Measurements from ENCODE around the gene TMEM30B. TPM values are rescaled to one million over a fixed set of nuclear protein-coding genes. Genes with fewer than 3 reads are reported as not detected.

TMEM30B gene
- total RNA-seq, 4 donors from 2014 or later, result 6.6 to 128 (median 81.9) TPM

GRCh38 chr14:61326146-61326545 lies 45.0 kb upstream of the TMEM30B start:
- Histone ChIP-seq H3K36me3 (no peaks in the 10 kb centered on the region), H3K9me3 (no peaks in the 10 kb centered on the region), H3K27ac (peak overlapping the region; percentile 50 to 65 (median 62)), H3K27me3 (no peaks in the 10 kb centered on the region), H3K4me1 (no peaks in the 10 kb centered on the region), H3K4me3 (no peak overlapping the region)
- DNase-seq, result no peak
- TF ChIP-seq POLR2A (IDR thresholded peaks at IDR 0.05), result no peak
- TF ChIP-seq, protein P1, sequence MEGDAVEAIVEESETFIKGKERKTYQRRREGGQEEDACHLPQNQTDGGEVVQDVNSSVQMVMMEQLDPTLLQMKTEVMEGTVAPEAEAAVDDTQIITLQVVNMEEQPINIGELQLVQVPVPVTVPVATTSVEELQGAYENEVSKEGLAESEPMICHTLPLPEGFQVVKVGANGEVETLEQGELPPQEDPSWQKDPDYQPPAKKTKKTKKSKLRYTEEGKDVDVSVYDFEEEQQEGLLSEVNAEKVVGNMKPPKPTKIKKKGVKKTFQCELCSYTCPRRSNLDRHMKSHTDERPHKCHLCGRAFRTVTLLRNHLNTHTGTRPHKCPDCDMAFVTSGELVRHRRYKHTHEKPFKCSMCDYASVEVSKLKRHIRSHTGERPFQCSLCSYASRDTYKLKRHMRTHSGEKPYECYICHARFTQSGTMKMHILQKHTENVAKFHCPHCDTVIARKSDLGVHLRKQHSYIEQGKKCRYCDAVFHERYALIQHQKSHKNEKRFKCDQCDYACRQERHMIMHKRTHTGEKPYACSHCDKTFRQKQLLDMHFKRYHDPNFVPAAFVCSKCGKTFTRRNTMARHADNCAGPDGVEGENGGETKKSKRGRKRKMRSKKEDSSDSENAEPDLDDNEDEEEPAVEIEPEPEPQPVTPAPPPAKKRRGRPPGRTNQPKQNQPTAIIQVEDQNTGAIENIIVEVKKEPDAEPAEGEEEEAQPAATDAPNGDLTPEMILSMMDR (IDR thresholded peaks at IDR 0.05), result no peak

GRCh38 chr14:61325166-61325565 lies 44.0 kb upstream of the TMEM30B start:
- H3K9me3 ChIP-seq, result no peaks in the 10 kb centered on the region
- H3K4me3 ChIP-seq, result peak overlapping the region in 1 of 4 donors; percentile 78
- H3K27ac ChIP-seq, result peak overlapping the region in 2 of 4 donors; percentile 19 to 28
- no peak for DNase-seq
- no peaks in the 10 kb centered on the region for H3K36me3 ChIP-seq
- H3K4me1 ChIP-seq, result peaks cover 0 to 6% (median 0%) of the 10 kb centered on the region in 4 donors
- H3K27me3 ChIP-seq, result no peaks in the 10 kb centered on the region
- TF ChIP-seq, protein P1 (IDR thresholded peaks at IDR 0.05), result no peak
- no peak for TF ChIP-seq POLR2A (IDR thresholded peaks at IDR 0.05)

- no peaks in the 10 kb centered on the region for H3K9me3 ChIP-seq
- peaks cover 0 to 6% (median 0%) of the 10 kb centered on the region in 4 donors for H3K4me1 ChIP-seq
- no peaks in the 10 kb centered on the region for H3K36me3 ChIP-seq
- peak overlapping the region; percentile 80 to 94 (median 82) for H3K27ac ChIP-seq
- H3K27me3 ChIP-seq, result no peaks in the 10 kb centered on the region
- TF ChIP-seq POLR2A (IDR thresholded peaks at IDR 0.05), result no peak
- TF ChIP-seq, protein P1 (IDR thresholded peaks at IDR 0.05), result no peak
- peak overlapping the region; percentile 54 to 92 (median 66) for H3K4me3 ChIP-seq
- no peak for DNase-seq
Observed at GRCh38 chr14:61323970-61324369, 42.8 kb upstream of the TMEM30B start.

- peak overlapping the region; percentile 54 to 92 (median 66) for H3K4me3 ChIP-seq
- DNase-seq, result peak in 1 of 3 donors; percentile 59
- H3K9me3 ChIP-seq, result no peaks in the 10 kb centered on the region
- H3K36me3 ChIP-seq, result no peaks in the 10 kb centered on the region
- TF ChIP-seq POLR2A (IDR thresholded peaks at IDR 0.05), result no peak
- TF ChIP-seq, protein P1 (IDR thresholded peaks at IDR 0.05), result no peak
- peak overlapping the region; percentile 80 to 94 (median 82) for H3K27ac ChIP-seq
- H3K27me3 ChIP-seq, result no peaks in the 10 kb centered on the region
- peaks cover 0 to 6% (median 0%) of the 10 kb centered on the region in 4 donors for H3K4me1 ChIP-seq
Observed at GRCh38 chr14:61322799-61323290, 41.7 kb upstream of the TMEM30B start.

DNA sequence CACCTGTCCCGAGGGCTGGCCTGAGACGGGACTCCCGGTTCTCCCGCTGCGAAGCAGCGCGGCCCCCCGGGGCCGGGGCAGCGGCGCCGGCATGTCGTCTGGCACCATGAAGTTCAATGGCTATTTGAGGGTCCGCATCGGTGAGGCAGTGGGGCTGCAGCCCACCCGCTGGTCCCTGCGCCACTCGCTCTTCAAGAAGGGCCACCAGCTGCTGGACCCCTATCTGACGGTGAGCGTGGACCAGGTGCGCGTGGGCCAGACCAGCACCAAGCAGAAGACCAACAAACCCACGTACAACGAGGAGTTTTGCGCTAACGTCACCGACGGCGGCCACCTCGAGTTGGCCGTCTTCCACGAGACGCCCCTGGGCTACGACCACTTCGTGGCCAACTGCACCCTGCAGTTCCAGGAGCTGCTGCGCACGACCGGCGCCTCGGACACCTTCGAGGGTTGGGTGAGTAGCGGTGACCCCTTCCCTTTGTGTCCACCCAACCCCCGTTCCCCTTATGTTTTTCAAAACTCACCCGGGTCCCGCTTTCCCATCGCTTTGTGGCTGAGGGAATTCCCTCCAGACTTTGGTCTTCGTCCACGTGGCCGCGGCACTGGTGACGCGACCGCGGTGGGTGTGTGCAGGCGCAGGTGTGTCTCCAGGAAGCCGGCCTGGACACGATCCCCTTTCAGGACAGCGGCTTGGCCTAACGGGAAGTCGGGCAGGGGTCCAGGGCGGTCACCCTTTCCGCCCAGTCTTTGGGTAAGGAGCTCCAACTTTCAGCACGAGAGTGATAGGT lies 41.1 kb upstream of the TMEM30B start:
- H3K4me3 ChIP-seq, result peak overlapping the region; percentile 54 to 92 (median 66)
- no peaks in the 10 kb centered on the region for H3K36me3 ChIP-seq
- no peaks in the 10 kb centered on the region for H3K9me3 ChIP-seq
- peak in 2 of 3 donors; percentile 87 for DNase-seq
- no peaks in the 10 kb centered on the region for H3K27me3 ChIP-seq
- peak overlapping the region; percentile 80 to 94 (median 82) for H3K27ac ChIP-seq
- TF ChIP-seq POLR2A (IDR thresholded peaks at IDR 0.05), result peak in 1 of 2 donors; percentile 29
- TF ChIP-seq, protein P1 (IDR thresholded peaks at IDR 0.05), result no peak
- peaks cover 0 to 6% (median 0%) of the 10 kb centered on the region in 4 donors for H3K4me1 ChIP-seq

Measured in Peyer's patch (tissue), 4 donors.